Stimulated activated CD4-positive, alpha-beta T cell treated with anti-CD3 and anti-CD28 coated beads, Interleukin-2, amount 100 ng/mL, for 4 hours (primary cell): ENCODE results near the gene PTGES.
"Not testable (repeated sequence)": the region's sequence is repeated elsewhere in the genome, so short reads cannot be mapped to it uniquely, and the experiment has no call there.

Experiments
- DNase-seq: peaks from one replicate; pipeline ENCODE4 v3.0.0-alpha.2; 2020; ENCODE audit warnings: low read depth

The PTGES gene

GRCh38 chr9:129770741-129771140 is 17.9 kb upstream of the PTGES start:
- DNase-seq = no peak

DNA sequence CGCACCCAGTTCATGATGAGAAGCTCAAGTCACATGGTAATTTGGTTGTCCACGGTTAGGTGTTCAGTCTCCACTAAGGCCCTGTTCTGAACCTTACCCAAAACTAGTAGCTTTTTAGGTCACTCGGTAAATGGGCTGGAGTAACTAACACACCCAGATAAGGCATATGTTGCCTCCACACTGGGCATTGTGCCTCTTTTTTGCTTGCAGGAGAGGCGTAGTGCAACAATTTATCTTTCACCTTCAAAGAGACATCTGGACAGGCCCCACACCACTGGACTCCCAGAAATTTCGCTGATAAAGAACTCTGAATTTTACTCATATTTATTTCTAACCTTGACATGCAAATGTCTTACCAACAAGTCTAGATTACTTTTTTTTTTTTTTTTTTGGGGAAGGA is 16.8 kb upstream of the PTGES start:
- DNase-seq = no peak

GRCh38 chr9:129768486-129768885 is 15.6 kb upstream of the PTGES start:
- DNase-seq = no peak

DNA sequence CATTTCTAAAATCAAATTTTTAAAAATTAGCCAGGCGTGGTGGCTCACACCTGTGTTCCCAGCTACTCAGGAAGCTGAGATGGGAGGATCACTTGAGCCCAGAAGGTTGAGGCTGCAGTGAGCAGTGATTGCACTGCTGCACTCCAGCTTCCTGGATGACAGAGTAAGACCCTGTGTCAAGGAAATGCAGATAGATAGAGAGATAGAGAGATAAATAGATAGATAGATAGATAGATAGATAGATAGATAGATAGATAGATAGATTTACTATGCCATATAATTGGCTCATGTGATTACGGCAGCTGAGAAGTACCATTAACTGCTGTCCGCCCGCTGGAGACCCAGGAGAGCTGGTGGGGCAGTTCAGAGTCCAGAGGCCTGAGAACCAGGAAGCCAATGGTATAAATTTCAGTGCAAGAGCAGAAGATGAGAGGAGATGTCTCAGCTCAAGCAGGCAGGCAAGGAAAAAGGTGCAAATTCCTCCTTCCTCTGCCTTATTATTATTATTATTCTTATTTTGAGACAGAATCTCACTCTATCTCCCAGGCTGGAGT is 13.0 kb upstream of the PTGES start:
- no peak for DNase-seq

DNA sequence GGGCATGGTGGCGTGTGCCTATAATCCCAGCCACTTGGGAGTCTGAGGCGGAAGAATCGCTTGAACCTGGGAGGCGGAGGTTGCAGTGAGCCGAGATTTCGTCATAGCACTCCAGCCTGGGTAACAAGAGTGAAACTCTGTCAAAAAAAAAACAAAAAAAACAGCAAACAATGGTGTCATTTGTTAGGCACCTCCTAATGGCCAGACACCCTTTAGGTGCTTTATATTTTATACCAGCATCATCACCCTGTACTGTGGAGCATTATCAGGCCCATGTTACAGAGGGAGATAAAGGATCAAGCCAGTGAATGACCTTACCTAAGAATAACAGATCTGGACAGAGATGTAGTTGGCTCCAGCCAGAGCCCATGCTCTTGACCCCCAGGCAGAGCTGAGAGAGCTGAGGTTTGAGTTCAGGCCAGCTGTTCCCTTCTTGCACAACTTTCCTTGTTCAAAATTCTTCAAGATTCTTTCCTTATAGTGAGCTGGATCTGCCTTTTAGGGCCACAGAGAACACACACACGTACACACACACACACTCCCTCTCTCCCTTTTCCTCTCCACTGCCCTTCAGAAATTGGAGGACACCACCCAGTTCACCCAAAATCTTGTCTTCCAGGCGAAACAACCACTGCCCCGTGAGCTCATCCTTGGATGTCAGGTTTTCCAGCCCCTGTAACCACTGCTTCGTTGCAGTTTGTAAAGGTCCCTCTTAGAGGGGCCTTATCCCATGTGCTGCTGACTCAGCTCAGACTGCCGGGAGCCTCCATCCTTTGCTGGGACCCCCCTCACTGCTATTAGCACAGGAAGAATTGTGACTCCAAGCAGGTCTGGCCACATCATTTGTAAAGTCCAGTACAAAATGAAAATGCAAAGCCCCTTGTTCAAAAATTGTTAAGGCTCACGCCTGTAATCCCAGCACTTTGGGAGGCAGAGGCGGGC is 10.4 kb upstream of the PTGES start:
- DNase-seq = no peak

GRCh38 chr9:129762370-129762984 is 9.6 kb upstream of the PTGES start:
- DNase-seq = not testable (repeated sequence)

GRCh38 chr9:129761901-129762369 is 9.1 kb upstream of the PTGES start:
- DNase-seq = no peak

DNA sequence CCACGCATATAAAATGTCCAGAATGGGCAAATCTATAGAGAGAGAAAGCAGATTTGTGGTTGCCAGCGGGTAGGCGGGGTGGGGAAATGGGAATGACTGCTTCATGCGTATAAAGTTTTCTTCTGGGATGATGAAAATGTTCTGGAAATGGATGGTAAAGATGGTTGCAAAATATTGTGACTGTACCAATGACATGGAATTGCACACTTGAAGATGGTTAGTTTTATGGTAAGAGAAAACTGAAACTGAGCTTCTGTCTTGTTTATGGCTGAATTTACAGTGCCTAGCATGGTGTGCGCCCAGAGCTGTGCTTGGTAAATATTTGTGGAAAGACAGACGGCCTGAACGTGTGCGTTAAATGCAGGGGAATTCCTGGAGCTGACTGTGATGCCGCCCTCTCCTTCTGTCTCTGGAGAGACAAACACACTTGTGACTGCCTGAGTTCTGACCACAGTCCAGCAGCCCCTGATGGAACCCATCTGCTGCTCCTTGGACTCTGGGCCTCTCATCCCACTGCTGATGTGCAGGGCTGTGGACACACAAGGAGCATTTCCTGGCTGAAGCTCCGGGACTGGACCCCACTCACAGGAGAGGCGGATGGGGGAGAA is 8.6 kb upstream of the PTGES start:
- DNase-seq = no peak

DNA sequence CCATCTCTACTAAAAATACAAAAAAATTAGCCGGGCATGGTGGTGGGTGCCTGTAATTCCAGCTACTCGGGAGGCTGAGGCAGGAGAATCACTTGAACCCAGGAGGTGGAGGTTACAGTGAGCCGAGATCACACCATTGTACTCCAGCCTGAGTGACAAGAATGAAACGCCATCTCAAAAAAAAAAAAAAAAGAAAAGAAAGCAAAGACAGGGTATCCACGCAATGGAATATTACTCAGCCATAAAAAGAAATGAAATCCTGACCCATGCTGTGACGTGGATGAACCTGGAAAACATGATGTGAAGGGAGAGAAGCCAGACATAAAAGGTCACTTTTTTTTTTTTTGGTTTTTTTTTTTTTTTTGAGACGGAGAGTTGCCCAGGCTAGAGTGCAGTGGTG is 7.9 kb upstream of the PTGES start:
- DNase-seq = not testable (repeated sequence)

- DNase-seq = no peak
Observed at GRCh38 chr9:129759804-129760502, 7.1 kb upstream of the PTGES start.

DNA sequence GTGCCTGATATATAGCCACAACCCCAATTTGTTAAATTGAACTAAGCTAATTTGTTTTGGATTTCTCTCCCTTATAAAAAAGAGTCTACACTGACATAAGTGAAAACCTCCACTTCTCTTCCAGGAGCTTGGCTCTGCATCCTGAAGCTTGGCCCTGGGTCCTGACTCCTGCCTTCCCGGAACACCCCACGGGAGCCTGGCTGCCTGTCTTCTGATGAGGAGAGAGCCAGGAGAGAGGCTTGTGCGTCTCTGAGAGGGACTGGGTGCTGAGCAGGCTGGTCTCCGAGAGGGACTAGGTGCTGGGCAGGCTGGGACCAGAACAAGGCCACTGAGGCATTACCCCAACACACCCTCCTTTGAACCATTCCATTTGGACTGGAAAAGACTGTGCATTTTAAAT is 6.5 kb upstream of the PTGES start:
- DNase-seq = no peak

DNA sequence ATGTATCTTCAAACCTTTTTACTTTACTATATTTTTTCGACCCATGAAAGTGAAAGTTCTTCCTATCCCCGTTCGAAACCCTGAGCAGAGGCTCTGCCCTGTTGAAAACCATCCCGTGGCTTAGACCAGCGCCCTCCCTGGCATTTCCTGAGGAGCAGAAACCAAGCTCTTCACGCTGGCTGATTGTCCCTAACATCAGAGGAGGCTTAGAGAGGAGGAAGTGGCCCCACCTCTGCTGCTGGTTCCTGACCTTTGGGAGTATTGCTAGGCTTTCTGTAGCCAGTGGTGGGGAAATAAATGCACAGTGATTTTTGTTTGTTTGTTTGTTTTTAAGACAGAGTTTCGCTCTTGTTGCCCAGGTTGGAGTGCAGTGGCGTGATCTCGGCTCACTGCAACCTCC is 4.2 kb upstream of the PTGES start:
- no peak for DNase-seq

GRCh38 chr9:129756191-129756590 is 3.3 kb upstream of the PTGES start:
- DNase-seq = no peak

DNA sequence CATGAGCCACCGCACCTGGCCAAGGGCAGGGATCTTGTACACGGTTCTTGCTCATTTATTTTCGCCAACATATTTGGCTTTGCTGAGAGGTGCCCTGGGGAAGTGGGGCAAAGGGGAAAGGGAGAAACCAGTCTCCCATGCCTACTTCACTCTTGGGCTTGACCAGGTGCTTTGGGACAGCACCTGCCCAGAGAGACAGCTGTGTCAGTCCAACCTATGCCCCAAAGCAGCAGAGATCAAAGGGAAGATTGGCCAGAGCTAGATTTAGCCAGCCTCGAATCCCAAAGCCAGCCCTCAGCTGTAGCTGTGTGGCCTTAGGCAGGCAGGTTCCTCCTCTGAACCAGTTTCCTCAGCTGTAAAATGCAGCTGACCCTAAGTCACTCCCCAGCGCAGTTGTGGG is 2.3 kb upstream of the PTGES start:
- DNase-seq = no peak

- no peak for DNase-seq
Observed at GRCh38 chr9:129751841-129752801, 721 bp downstream of the PTGES start.

DNA sequence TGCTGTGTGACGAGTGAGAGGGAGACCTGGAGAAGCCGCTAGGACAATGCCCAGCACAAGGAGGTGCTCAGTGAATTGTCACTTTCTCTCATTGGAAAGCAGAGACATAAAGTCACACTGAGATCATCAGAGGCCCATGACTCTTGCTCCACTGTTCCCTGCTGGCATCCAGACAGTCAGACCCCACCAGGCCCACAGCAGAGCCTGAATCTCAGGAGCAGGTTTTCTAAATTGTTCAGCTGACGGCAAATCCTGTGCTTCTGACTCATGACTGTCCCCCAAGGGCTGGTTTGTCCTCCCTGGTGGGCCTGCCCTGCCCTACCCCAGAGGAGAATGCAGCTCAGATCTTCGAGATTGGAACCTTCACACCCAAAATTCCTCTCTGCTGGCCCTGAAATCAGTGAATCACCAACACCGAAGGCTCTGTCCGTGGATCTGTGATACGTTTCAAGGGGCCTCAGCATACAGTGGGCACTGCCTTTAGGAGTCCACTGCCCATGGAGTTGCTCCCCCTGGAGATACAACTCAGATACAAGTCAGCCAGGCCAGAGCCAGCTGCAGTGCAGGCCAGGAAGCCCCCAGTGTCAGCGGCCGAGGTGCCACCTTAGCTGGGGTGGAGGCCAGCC is 2.7 kb downstream of the PTGES start:
- no peak for DNase-seq

DNA sequence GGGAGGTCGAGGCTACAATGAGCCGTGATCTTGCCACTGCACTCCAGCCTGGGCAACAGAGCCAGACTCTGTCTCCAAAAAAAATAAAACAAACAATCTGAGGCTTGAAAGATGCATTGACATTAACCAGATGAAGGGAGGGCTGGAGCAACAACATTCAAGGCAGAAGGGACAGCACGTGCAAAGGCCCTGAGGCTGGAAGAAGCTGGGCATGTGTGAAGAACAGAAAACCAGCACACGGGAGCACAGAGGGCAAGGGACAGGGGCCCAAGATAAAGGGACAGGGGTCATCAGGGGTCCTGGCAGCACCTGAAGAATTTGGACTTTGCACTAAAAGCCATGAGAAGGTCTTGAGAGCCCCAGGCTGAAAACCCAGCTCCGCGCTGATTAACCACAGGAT is 3.3 kb downstream of the PTGES start:
- DNase-seq = no peak

DNA sequence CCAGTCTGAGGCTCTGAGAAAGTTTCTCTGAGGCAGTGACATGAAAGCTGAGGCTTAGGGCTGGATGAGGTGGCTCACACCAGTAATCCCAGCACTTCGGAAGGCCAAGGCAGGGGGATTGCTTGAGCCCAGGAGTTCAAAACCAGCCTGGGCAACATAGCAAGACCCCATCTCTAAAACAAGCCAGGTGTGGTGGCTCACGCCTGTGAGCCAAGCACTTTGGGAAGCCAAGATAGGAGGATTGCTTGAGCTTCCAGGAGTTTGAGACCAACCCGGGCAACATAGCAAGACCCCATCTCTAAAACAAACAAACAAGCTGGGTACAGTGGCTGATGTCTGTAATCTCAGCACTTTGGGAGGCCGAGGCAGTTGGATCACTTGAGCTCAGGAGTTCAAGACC is 3.8 kb downstream of the PTGES start:
- DNase-seq = not testable (repeated sequence)

DNA sequence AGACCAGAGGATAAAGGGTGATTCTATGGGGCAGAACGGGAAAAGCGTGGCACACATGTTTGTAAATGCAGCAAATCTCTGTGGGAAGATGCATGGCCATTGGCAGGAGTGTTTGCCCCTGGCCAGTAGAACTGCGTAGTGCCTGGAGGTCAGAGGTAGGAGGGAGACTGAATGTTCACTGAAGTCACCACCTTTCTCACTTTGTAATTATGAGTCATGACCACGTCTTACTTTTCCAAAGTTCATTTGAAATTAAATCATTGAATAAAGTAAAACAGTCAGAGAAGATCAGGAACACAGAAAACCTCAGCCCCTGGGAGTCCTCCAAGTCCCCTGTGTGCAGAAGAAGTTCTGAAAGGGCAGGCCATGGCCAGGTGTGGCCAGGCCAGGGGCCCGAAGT is 4.6 kb downstream of the PTGES start:
- DNase-seq = no peak

DNA sequence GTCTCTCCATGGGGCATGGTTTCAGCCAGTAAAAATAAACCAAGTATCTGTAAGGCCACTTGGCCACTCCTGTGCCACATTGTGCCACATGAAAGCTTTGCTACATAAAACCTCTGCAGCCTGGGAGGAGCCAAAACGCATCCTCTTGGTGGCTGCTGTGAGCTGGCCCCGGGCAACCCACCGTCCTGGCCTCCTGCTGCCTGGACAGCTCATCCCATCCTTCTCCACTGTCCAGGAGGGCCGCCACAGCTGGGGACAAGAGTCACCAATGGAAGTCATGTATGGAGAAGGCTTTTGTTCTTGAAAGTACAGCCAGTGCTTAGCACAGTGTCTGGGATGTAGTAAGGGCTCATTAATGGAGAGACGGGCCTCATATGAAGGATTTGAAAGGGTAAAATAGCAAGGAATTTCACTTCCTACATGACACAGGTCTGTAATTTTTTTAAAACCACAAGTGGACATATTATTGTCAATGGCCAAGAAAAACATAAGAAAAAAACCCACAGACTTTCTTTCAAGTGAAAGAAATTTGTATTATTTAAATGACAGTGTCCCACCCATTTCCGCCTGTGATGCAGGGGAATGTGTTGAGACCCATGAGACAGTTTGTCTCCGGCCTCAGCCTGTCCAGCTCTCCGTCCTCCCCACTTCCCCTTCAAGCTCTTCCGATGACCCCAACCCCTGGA is 6.6 kb downstream of the PTGES start:
- DNase-seq = no peak
